Inflammatory macrophage treated with lipopolysaccharide for 4 hours (primary cell): ENCODE results near the gene ZNF701.
"Not testable (repeated sequence)": the region's sequence is repeated elsewhere in the genome, so short reads cannot be mapped to it uniquely, and the experiment has no call there.

Experiments
- DNase-seq: peaks from one replicate; pipeline ENCODE4 v3.0.0-alpha.2; 2020

ZNF701 gene

GRCh38 chr19:52567921-52568320, 2.2 kb upstream of the ZNF701 start:
- no peak for DNase-seq

- DNase-seq, result not testable (repeated sequence)
Measured at GRCh38 chr19:52569638-52569999, 468 bp upstream of the ZNF701 start.

GRCh38 chr19:52584736-52585440, 14.8 kb downstream of the ZNF701 start:
- DNase-seq, result no peak

GRCh38 chr19:52585604-52586003, 15.5 kb downstream of the ZNF701 start:
- DNase-seq, result no peak

GRCh38 chr19:52590728-52591127, 20.6 kb downstream of the ZNF701 start:
- no peak for DNase-seq

- no peak for DNase-seq
Measured at GRCh38 chr19:52592301-52592700, 22.2 kb downstream of the ZNF701 start.

- DNase-seq, result not testable (repeated sequence)
Measured at GRCh38 chr19:52593441-52593840, 23.4 kb downstream of the ZNF701 start.

GRCh38 chr19:52599241-52599640, 29.2 kb downstream of the ZNF701 start:
- no peak for DNase-seq

GRCh38 chr19:52600639-52601024, 30.5 kb downstream of the ZNF701 start:
- peak; percentile 3 for DNase-seq

GRCh38 chr19:52601025-52601973, 31.2 kb downstream of the ZNF701 start:
- DNase-seq, result peak; percentile 89

GRCh38 chr19:52601974-52602366, 31.9 kb downstream of the ZNF701 start:
- not testable (repeated sequence) for DNase-seq

- no peak for DNase-seq
Measured at GRCh38 chr19:52602941-52603340, 32.9 kb downstream of the ZNF701 start.

- no peak for DNase-seq
Measured at GRCh38 chr19:52603558-52604207, 33.6 kb downstream of the ZNF701 start.

- no peak for DNase-seq
Measured at GRCh38 chr19:52613299-52613906, 43.3 kb downstream of the ZNF701 start.

GRCh38 chr19:52621376-52621775, 51.3 kb downstream of the ZNF701 start:
- no peak for DNase-seq

GRCh38 chr19:52622261-52622660, 52.2 kb downstream of the ZNF701 start:
- no peak for DNase-seq

- no peak for DNase-seq
Measured at GRCh38 chr19:52626915-52627314, 56.8 kb downstream of the ZNF701 start.

- DNase-seq, result not testable (repeated sequence)
Measured at GRCh38 chr19:52627441-52627840, 57.4 kb downstream of the ZNF701 start.

- no peak for DNase-seq
Measured at GRCh38 chr19:52635786-52636570, 65.9 kb downstream of the ZNF701 start.
